CD4-positive, alpha-beta T cell (primary cell): ENCODE results near the gene ANKDD1B. TPM values are rescaled to one million over a fixed set of nuclear protein-coding genes. Genes with fewer than 3 reads are reported as not detected.

Source experiments
- ATAC-seq: fragments of 200-7000 bp; cut with Tn5 transposase; one replicate; pipeline ENCODE4 v1.10.0; 2022; ENCODE audit warnings: mild to moderate bottlenecking; ENCODE audit not compliant: poor library complexity
- CTCF ChIA-PET: fragments of 350-600 bp; sonication (Branson Sonifier 250); formaldehyde crosslinking; loops from one replicate; lab custom pipeline; 2021; ENCODE audit warnings: antibody characterized with exemption, inconsistent platforms; lab: Charles Lee
- POLR2A ChIA-PET: fragments of 350-600 bp; sonication (Branson Sonifier 250); formaldehyde crosslinking; loops from one replicate; lab custom pipeline; 2021; ENCODE audit warnings: antibody characterized with exemption, inconsistent platforms; lab: Charles Lee
- DNase-seq, 14 experiments: peaks; one replicate each; pipeline ENCODE4 v3.0.0-alpha.2; 2013 to 2020; ENCODE audit warnings: mixed read lengths in 2 of 14
- H3K27ac ChIP-seq, 2 donors: one replicate each; pipeline versions ENCODE4 v1.5.1 to v1.7.0; 2013; ENCODE audit warnings: low read length in 2 of 2, low read depth in 1 of 2, mild to moderate bottlenecking in 1 of 2
- H3K27me3 ChIP-seq, 2 experiments: 1 replicate in 1 of 2; 2 replicates in 1 of 2; pipeline versions ENCODE4 v1.6.1 to v1.7.0; 2013; ENCODE audit warnings: low read length in 2 of 2, control low read depth in 1 of 2, mild to moderate bottlenecking in 1 of 2, moderate library complexity in 1 of 2; ENCODE audit not compliant: insufficient read depth in 2 of 2, control insufficient read depth in 1 of 2
- H3K36me3 ChIP-seq: one replicate; pipeline ENCODE4 v1.6.1; 2013; ENCODE audit warnings: low read length, control low read depth; ENCODE audit not compliant: insufficient read depth
- H3K4me1 ChIP-seq: one replicate; pipeline ENCODE4 v1.6.1; 2013; ENCODE audit warnings: low read length, control low read depth; ENCODE audit not compliant: insufficient read depth
- H3K4me3 ChIP-seq: one replicate; pipeline ENCODE4 v1.5.1; 2013; ENCODE audit warnings: mild to moderate bottlenecking, low read length, moderate library complexity
- H3K9me3 ChIP-seq, 2 experiments: 1 replicate in 1 of 2; 2 replicates in 1 of 2; pipeline versions ENCODE4 v1.6.1 to v1.7.0; 2013; ENCODE audit warnings: low read length in 2 of 2, mild to moderate bottlenecking in 2 of 2, control low read depth in 1 of 2, moderate library complexity in 1 of 2; ENCODE audit not compliant: control insufficient read depth in 1 of 2, insufficient read depth in 1 of 2
- H3K27ac Mint-ChIP-seq: one replicate; pipeline ENCODE4 v1.8.0; 2020; ENCODE audit warnings: mixed read lengths
- H3K27me3 Mint-ChIP-seq: one replicate; pipeline ENCODE4 v1.8.0; 2021; ENCODE audit warnings: mixed read lengths
- H3K36me3 Mint-ChIP-seq: one replicate; pipeline ENCODE4 v1.8.0; 2021; ENCODE audit warnings: low read depth, mixed read lengths
- H3K4me1 Mint-ChIP-seq: one replicate; pipeline ENCODE4 v1.8.0; 2021; ENCODE audit warnings: low read depth, mixed read lengths
- H3K4me3 Mint-ChIP-seq: one replicate; pipeline ENCODE4 v1.8.0; 2020; ENCODE audit warnings: mild to moderate bottlenecking, mixed read lengths
- H3K9me3 Mint-ChIP-seq: one replicate; pipeline ENCODE4 v1.8.0; 2020; ENCODE audit warnings: mixed read lengths
- CTCF ChIP-seq: fragments of 200-600 bp; IDR thresholded peaks from one replicate; pipeline ENCODE4 v1.8.0; 2022; ENCODE audit warnings: antibody characterized with exemption, mild to moderate bottlenecking
- intact Hi-C, 2 experiments: fragments of 100-400 bp; cut with DNase I in 1 of 2; cut with micrococcal nuclease in 1 of 2; formaldehyde crosslinking; loops; one replicate each; pipeline versions ENCODE4 v1.15.1 to v1.9.0; 2023 to 2025; cut with DNase I, micrococcal nuclease
- total RNA-seq, 174 experiments: library from RNA in 2 of 174; stranded (reverse) in 2 of 174; gene quantifications; one replicate each; pipeline ENCODE4 v1.2.3 and lab custom pipeline; 2021 to 2026

ANKDD1B gene
- total RNA-seq, 2 experiments from 2014 or later = 0.30 TPM; not detected in 1

GRCh38 chr5:75617736-75618352, 6.6 kb downstream of the ANKDD1B start:
- TF ChIP-seq CTCF = no peak
- H3K4me1 ChIP-seq = no peaks in the 10 kb centered on the region
- Mint-ChIP-seq H3K4me1 (no peaks in the 10 kb centered on the region), H3K36me3 (no peaks in the 10 kb centered on the region), H3K27ac (no peak overlapping the region), H3K9me3 (no peaks in the 10 kb centered on the region), H3K27me3 (no peaks in the 10 kb centered on the region), H3K4me3 (no peak overlapping the region)
- no peaks in the 10 kb centered on the region for H3K36me3 ChIP-seq
- H3K27me3 ChIP-seq = peaks cover 0 to 2% of the 10 kb centered on the region in 2 experiments
- no peak overlapping the region for H3K27ac ChIP-seq
- intact Hi-C loops = no loop called here
- ATAC-seq (no peak), DNase-seq (no peak)
- CTCF ChIA-PET = no interaction called here
- H3K9me3 ChIP-seq = no peaks in the 10 kb centered on the region
- no peak overlapping the region for H3K4me3 ChIP-seq
- POLR2A ChIA-PET = no interaction called here

GRCh38 chr5:75620184-75620959, 9.1 kb downstream of the ANKDD1B start:
- no peaks in the 10 kb centered on the region for H3K27me3 Mint-ChIP-seq
- no peak for TF ChIP-seq CTCF
- H3K36me3 Mint-ChIP-seq = no peaks in the 10 kb centered on the region
- no peaks in the 10 kb centered on the region for H3K9me3 Mint-ChIP-seq
- H3K4me3 Mint-ChIP-seq = no peak overlapping the region
- H3K9me3 ChIP-seq = no peaks in the 10 kb centered on the region
- DNase-seq (no peak), ATAC-seq (no peak)
- H3K36me3 ChIP-seq = no peaks in the 10 kb centered on the region
- H3K27ac ChIP-seq = no peak overlapping the region
- intact Hi-C loops = no loop called here
- H3K27me3 ChIP-seq = no peaks in the 10 kb centered on the region
- no peak overlapping the region for H3K4me3 ChIP-seq
- H3K4me1 Mint-ChIP-seq = no peaks in the 10 kb centered on the region
- CTCF ChIA-PET = no interaction called here
- no peaks in the 10 kb centered on the region for H3K4me1 ChIP-seq
- no peak overlapping the region for H3K27ac Mint-ChIP-seq
- POLR2A ChIA-PET = no interaction called here

GRCh38 chr5:75622564-75622963, 11.3 kb downstream of the ANKDD1B start:
- DNase-seq = no peak

More at GRCh38 chr5:75622564-75622963, 11.3 kb downstream of the ANKDD1B start:
- TF ChIP-seq CTCF = no peak
- H3K36me3 Mint-ChIP-seq = no peaks in the 10 kb centered on the region
- H3K27ac Mint-ChIP-seq = no peak overlapping the region
- ChIA-PET CTCF (no interaction called here), POLR2A (interaction anchor here (0.7 kb wide), 1 partner anchor 1621 kb away, joined by 3 read pairs; no protein-coding TSS in a partner anchor)
- H3K4me1 Mint-ChIP-seq = no peaks in the 10 kb centered on the region
- no peak overlapping the region for H3K27ac ChIP-seq
- H3K9me3 Mint-ChIP-seq = no peaks in the 10 kb centered on the region
- no peak overlapping the region for H3K4me3 Mint-ChIP-seq
- no peaks in the 10 kb centered on the region for H3K36me3 ChIP-seq
- H3K9me3 ChIP-seq = no peaks in the 10 kb centered on the region
- no peaks in the 10 kb centered on the region for H3K27me3 ChIP-seq
- no peaks in the 10 kb centered on the region for H3K27me3 Mint-ChIP-seq
- H3K4me1 ChIP-seq = no peaks in the 10 kb centered on the region
- ATAC-seq = no peak
- no peak overlapping the region for H3K4me3 ChIP-seq
- intact Hi-C loops = no loop called here
